Measurements from ENCODE around the gene GDA. TPM values are rescaled to one million over a fixed set of nuclear protein-coding genes. Genes with fewer than 3 reads are reported as not detected.

GDA gene
- total RNA-seq, 1 donor from 2014 or later: 1.2 TPM

DNA sequence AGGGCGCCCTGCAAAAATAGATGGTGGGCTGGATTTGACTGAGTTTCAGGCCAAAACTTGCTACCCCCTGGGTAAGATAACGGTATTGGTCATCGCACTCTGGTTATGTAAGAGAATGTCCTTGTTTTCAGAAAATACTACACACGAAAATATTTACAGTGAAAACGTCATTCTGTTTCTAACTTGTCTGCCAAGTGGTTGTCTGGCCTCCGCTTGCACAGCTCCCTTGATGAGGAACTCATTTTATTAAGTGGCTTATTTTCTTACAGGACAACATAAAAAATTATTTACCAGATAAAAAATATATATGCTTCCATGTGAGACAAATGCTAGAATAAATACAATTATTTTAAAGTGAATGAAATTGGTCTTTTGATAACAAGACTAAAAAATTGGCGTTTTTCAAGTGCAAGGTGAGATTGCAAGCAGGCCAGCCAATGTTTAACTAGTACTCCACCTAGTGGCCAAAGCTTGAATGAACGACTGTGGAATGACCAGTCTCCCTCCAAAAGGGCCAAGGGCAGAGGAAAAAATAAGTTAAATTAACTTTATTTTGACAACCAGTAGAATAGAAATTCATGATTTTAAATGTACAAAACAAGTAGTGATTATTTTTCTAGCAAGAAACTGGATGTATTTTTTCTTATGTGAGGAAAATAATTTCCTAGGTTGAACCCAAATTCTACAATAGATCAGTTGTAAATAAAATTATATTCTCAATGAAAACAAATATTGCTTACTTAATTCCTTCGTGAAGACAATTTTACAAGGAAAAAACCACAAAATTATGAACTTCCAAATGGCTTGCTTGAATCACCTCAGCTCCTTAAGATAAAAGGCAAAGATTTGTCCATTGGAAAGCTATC lies 122.6 kb downstream of the GDA start:
- H3K4me3 ChIP-seq (ENCODE audit: low read depth, low read length): no peak overlapping the region
- no peak for DNase-seq (ENCODE audit: low read depth)
- peak; percentile 94 for TF ChIP-seq CTCF (conservative IDR thresholded peaks at IDR 0.05; ENCODE audit: low read depth, low read length)

- DNase-seq (ENCODE audit: low read depth): no peak
- H3K4me3 ChIP-seq (ENCODE audit: low read depth, low read length): no peak overlapping the region
Measured at GRCh38 chr9:72274441-72274840, 125.2 kb downstream of the GDA start.

GRCh38 chr9:72274916-72275315 lies 125.7 kb downstream of the GDA start:
- H3K4me3 ChIP-seq (ENCODE audit: low read depth, low read length): no peak overlapping the region
- DNase-seq (ENCODE audit: low read depth): no peak
- TF ChIP-seq CTCF (conservative IDR thresholded peaks at IDR 0.05; ENCODE audit: low read depth, low read length): no peak

More at GRCh38 chr9:72274441-72274840, 125.2 kb downstream of the GDA start:
- TF ChIP-seq CTCF (conservative IDR thresholded peaks at IDR 0.05; ENCODE audit: low read depth, low read length): no peak

DNA sequence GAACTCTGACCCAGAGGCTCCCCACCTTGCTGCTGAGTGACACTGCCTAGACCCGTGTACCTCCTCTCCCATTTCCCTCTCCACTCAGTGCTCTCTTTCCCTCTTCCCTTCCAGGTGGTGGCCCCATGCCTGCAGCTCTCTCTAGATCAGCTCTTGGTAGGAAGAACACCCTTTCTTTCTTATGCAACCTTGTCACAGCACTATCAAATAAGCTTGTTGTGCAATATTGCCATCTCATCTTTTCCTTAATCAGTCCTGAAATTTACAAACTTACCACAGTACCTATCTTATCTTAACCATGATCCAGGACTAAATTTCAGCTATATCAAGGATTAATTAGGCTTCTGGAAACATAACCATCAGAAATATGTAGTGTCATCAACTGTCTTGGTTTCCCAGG lies 127.2 kb downstream of the GDA start:
- no peak for TF ChIP-seq CTCF (conservative IDR thresholded peaks at IDR 0.05; ENCODE audit: low read depth, low read length)
- H3K4me3 ChIP-seq (ENCODE audit: low read depth, low read length): no peak overlapping the region
- no peak for DNase-seq (ENCODE audit: low read depth)

GRCh38 chr9:72278959-72279358 lies 129.7 kb downstream of the GDA start:
- no peak for TF ChIP-seq CTCF (conservative IDR thresholded peaks at IDR 0.05; ENCODE audit: low read depth, low read length)
- no peak overlapping the region for H3K4me3 ChIP-seq (ENCODE audit: low read depth, low read length)
- no peak for DNase-seq (ENCODE audit: low read depth)

- no peak for DNase-seq (ENCODE audit: low read depth)
- peak; percentile 98 for TF ChIP-seq CTCF (conservative IDR thresholded peaks at IDR 0.05; ENCODE audit: low read depth, low read length)
Measured at GRCh38 chr9:72280913-72281500, 131.8 kb downstream of the GDA start.

More at GRCh38 chr9:72280913-72281500, 131.8 kb downstream of the GDA start:
- H3K4me3 ChIP-seq (ENCODE audit: low read depth, low read length): no peak overlapping the region
